Measurements from ENCODE around the gene HIVEP1. TPM values are rescaled to one million over a fixed set of nuclear protein-coding genes. Genes with fewer than 3 reads are reported as not detected.

HIVEP1 gene
- total and polyA plus RNA-seq, 4 donors: 2.7 to 27.2 (median 6.2) TPM

DNA sequence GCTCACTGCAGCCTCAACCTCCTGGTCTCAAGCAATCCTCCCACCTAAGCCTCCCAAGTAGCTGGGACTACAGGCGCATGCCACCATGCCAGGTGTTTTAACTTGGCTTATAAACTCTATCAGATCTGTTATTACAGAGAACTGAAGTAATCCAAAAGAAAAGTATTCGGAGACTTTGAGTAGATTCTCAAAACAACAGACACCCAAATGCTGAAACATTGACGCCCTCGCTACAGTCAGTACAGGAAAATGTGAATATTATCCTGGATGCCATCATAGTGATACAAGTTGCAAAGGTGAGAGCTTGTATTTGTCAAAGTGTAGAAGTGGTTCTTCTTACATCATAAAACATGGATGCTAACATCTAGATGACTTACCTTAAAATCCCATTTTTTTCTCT lies 169.4 kb downstream of the HIVEP1 start:
- Histone ChIP-seq H3K4me3 (ENCODE audit: low read depth in 1 of 3, low read length in 3 of 3) (no peak overlapping the region), H3K9ac (ENCODE audit: low read depth in 1 of 2, low read length in 2 of 2) (no peak overlapping the region), H3K27ac (ENCODE audit: low read depth in 1 of 2, low read length in 2 of 2) (no peak overlapping the region), H3K4me1 (ENCODE audit: control insufficient read depth in 4 of 4, insufficient read depth in 4 of 4, low read length in 3 of 4) (no peaks in the 10 kb centered on the region), H3K9me3 (ENCODE audit: control insufficient read depth in 4 of 4, low read length in 3 of 4) (no peaks in the 10 kb centered on the region), H3K36me3 (ENCODE audit: control insufficient read depth in 4 of 4, insufficient read depth in 3 of 4, low read depth in 1 of 4, low read length in 3 of 4) (no peaks in the 10 kb centered on the region), H3K27me3 (ENCODE audit: control insufficient read depth in 4 of 4, insufficient read depth in 4 of 4, low read length in 3 of 4) (no peaks in the 10 kb centered on the region)
- no peak for TF ChIP-seq YY1 (IDR thresholded peaks at IDR 0.05)
- no peak for DNase-seq (ENCODE audit: low spot score)
- over 99% methylated on average over 4 of the region's 4 CpGs for WGBS

DNA sequence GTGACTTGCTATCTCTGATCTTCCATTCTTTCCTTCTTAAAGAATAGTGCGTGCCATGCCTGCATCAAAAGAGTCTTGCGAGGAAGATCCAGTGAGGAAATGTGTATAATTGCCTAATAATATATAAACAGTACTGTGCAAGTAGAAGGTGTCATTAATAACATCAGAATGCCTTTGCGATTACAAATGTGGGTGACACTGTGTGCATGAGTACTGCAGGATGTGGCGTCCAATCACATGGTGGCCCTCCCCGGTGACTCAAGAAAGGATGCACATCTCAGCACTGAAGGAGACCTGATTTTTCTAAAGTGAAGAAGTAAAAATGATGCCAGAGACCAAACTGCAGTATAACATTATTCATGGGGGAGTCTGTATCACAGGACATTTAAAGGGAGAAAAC lies 170.6 kb downstream of the HIVEP1 start:
- Histone ChIP-seq H3K27me3 (ENCODE audit: control insufficient read depth in 4 of 4, insufficient read depth in 4 of 4, low read length in 3 of 4) (no peaks in the 10 kb centered on the region), H3K36me3 (ENCODE audit: control insufficient read depth in 4 of 4, insufficient read depth in 3 of 4, low read depth in 1 of 4, low read length in 3 of 4) (no peaks in the 10 kb centered on the region), H3K9ac (ENCODE audit: low read depth in 1 of 2, low read length in 2 of 2) (no peak overlapping the region), H3K27ac (ENCODE audit: low read depth in 1 of 2, low read length in 2 of 2) (no peak overlapping the region), H3K4me3 (ENCODE audit: low read depth in 1 of 3, low read length in 3 of 3) (no peak overlapping the region), H3K9me3 (ENCODE audit: control insufficient read depth in 4 of 4, low read length in 3 of 4) (no peaks in the 10 kb centered on the region), H3K4me1 (ENCODE audit: control insufficient read depth in 4 of 4, insufficient read depth in 4 of 4, low read length in 3 of 4) (no peaks in the 10 kb centered on the region)
- TF ChIP-seq SP1 (IDR thresholded peaks at IDR 0.05) (no peak), RAD21 (IDR thresholded peaks at IDR 0.05) (no peak), EGR1 (IDR thresholded peaks at IDR 0.05; ENCODE audit: low read depth in 2 of 2) (no peak), YY1 (IDR thresholded peaks at IDR 0.05) (no peak), GABPA (IDR thresholded peaks at IDR 0.05 in 1 of 2, conservative IDR thresholded peaks at IDR 0.05 in 1 of 2) (no peak), RXRA (IDR thresholded peaks at IDR 0.05) (no peak), FOXA1 (IDR thresholded peaks at IDR 0.05) (no peak), FOXA2 (IDR thresholded peaks at IDR 0.05) (no peak), HNF4G (IDR thresholded peaks at IDR 0.05) (no peak)
- TF ChIP-seq, protein P1, sequence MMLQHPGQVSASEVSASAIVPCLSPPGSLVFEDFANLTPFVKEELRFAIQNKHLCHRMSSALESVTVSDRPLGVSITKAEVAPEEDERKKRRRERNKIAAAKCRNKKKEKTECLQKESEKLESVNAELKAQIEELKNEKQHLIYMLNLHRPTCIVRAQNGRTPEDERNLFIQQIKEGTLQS (IDR thresholded peaks at IDR 0.05): no peak
- TF ChIP-seq, protein P2, sequence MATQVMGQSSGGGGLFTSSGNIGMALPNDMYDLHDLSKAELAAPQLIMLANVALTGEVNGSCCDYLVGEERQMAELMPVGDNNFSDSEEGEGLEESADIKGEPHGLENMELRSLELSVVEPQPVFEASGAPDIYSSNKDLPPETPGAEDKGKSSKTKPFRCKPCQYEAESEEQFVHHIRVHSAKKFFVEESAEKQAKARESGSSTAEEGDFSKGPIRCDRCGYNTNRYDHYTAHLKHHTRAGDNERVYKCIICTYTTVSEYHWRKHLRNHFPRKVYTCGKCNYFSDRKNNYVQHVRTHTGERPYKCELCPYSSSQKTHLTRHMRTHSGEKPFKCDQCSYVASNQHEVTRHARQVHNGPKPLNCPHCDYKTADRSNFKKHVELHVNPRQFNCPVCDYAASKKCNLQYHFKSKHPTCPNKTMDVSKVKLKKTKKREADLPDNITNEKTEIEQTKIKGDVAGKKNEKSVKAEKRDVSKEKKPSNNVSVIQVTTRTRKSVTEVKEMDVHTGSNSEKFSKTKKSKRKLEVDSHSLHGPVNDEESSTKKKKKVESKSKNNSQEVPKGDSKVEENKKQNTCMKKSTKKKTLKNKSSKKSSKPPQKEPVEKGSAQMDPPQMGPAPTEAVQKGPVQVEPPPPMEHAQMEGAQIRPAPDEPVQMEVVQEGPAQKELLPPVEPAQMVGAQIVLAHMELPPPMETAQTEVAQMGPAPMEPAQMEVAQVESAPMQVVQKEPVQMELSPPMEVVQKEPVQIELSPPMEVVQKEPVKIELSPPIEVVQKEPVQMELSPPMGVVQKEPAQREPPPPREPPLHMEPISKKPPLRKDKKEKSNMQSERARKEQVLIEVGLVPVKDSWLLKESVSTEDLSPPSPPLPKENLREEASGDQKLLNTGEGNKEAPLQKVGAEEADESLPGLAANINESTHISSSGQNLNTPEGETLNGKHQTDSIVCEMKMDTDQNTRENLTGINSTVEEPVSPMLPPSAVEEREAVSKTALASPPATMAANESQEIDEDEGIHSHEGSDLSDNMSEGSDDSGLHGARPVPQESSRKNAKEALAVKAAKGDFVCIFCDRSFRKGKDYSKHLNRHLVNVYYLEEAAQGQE (IDR thresholded peaks at IDR 0.05): no peak
- no peak for DNase-seq (ENCODE audit: low spot score)
- 96% methylated on average over 5 of the region's 5 CpGs for WGBS

DNA sequence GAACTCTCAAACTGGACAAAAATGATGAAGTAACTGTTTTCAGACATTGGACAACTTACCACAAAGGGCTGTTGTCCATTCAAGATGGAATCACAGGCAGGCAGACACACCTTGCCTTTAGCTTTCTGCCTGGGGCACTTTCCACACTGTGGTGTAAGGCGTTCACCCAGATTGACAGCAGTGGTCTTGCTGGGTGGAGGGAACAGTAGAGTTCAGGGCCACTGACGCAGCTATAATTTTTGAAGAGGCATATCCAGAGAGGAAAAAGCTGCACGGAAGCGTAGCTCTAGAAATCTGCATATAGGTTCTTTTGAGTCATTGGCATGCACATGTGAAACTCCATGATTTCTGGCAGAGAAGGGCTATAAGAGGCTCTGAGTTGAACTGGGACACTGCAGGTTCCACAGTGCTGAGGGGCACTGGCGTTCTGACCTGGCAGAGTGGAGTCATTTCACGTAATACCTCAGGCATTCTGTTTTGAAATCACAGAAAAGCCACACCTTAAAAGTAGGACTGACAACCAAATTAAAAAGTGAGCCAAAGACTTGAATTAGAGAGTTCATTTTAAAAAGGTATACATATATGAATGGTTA lies 173.1 kb downstream of the HIVEP1 start:
- Histone ChIP-seq H3K9ac (ENCODE audit: low read depth in 1 of 2, low read length in 2 of 2) (no peak overlapping the region), H3K4me1 (ENCODE audit: control insufficient read depth in 4 of 4, insufficient read depth in 4 of 4, low read length in 3 of 4) (no peaks in the 10 kb centered on the region), H3K4me3 (ENCODE audit: low read depth in 1 of 3, low read length in 3 of 3) (no peak overlapping the region), H3K36me3 (ENCODE audit: control insufficient read depth in 4 of 4, insufficient read depth in 3 of 4, low read depth in 1 of 4, low read length in 3 of 4) (no peaks in the 10 kb centered on the region), H3K9me3 (ENCODE audit: control insufficient read depth in 4 of 4, low read length in 3 of 4) (no peaks in the 10 kb centered on the region), H3K27ac (ENCODE audit: low read depth in 1 of 2, low read length in 2 of 2) (no peak overlapping the region), H3K27me3 (ENCODE audit: control insufficient read depth in 4 of 4, insufficient read depth in 4 of 4, low read length in 3 of 4) (no peaks in the 10 kb centered on the region)
- TF ChIP-seq JUND (IDR thresholded peaks at IDR 0.05) (no peak), TAF1 (conservative IDR thresholded peaks at IDR 0.05) (no peak), RXRA (IDR thresholded peaks at IDR 0.05) (no peak), FOXA1 (IDR thresholded peaks at IDR 0.05) (no peak), HNF4A (conservative IDR thresholded peaks at IDR 0.05) (no peak), EGR1 (IDR thresholded peaks at IDR 0.05; ENCODE audit: low read depth in 2 of 2) (no peak), SP1 (IDR thresholded peaks at IDR 0.05) (no peak), HNF4G (IDR thresholded peaks at IDR 0.05) (no peak), GABPA (IDR thresholded peaks at IDR 0.05 in 1 of 2, conservative IDR thresholded peaks at IDR 0.05 in 1 of 2) (no peak), RAD21 (IDR thresholded peaks at IDR 0.05) (no peak), FOXA2 (IDR thresholded peaks at IDR 0.05) (no peak)
- TF ChIP-seq, protein P3, sequence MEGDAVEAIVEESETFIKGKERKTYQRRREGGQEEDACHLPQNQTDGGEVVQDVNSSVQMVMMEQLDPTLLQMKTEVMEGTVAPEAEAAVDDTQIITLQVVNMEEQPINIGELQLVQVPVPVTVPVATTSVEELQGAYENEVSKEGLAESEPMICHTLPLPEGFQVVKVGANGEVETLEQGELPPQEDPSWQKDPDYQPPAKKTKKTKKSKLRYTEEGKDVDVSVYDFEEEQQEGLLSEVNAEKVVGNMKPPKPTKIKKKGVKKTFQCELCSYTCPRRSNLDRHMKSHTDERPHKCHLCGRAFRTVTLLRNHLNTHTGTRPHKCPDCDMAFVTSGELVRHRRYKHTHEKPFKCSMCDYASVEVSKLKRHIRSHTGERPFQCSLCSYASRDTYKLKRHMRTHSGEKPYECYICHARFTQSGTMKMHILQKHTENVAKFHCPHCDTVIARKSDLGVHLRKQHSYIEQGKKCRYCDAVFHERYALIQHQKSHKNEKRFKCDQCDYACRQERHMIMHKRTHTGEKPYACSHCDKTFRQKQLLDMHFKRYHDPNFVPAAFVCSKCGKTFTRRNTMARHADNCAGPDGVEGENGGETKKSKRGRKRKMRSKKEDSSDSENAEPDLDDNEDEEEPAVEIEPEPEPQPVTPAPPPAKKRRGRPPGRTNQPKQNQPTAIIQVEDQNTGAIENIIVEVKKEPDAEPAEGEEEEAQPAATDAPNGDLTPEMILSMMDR (IDR thresholded peaks at IDR 0.05; ENCODE audit: low read depth, low read length, missing input control): no peak
- TF ChIP-seq, protein P2 (IDR thresholded peaks at IDR 0.05): no peak
- DNase-seq (ENCODE audit: low spot score): no peak
- WGBS: 95% methylated on average over 6 of the region's 6 CpGs
